Stromal cell of bone marrow (primary cell): ENCODE data around the gene ANKRD36B.
"Not testable (repeated sequence)": the region's sequence is repeated elsewhere in the genome, so short reads cannot be mapped to it uniquely, and the experiment has no call there.

Experiments used
- DNase-seq: peaks from one replicate; pipeline ENCODE4 v3.0.0-alpha.2; 2012; ENCODE audit warnings: low read depth

Gene ANKRD36B

GRCh38 chr2:97549058-97549457 lies 40.6 kb downstream of the ANKRD36B start:
- not testable (repeated sequence) for DNase-seq

DNA sequence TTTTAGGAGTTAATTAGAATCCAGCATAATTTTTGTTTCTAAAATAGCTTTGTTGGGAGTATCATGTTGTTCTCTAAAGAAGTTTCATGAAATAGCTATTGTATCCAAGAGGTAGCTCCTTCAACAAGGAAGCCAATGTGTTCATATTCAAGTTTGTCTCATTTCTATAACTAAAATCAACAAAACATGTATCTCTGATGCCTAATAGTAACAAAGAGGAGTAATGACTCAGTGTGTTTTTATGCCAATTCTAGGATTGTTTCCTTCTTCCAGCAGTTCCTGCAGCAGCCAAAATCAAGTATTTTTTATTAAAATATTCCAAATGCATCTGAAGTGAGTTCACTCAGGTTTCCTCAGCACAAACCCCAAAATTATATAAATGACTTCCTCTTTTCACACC lies 41.1 kb downstream of the ANKRD36B start:
- not testable (repeated sequence) for DNase-seq

- no peak for DNase-seq
These were observed 43.0 kb downstream of the ANKRD36B start for GRCh38 chr2:97546711-97547110.

GRCh38 chr2:97544911-97545310 lies 44.8 kb downstream of the ANKRD36B start:
- DNase-seq: not testable (repeated sequence)

DNA sequence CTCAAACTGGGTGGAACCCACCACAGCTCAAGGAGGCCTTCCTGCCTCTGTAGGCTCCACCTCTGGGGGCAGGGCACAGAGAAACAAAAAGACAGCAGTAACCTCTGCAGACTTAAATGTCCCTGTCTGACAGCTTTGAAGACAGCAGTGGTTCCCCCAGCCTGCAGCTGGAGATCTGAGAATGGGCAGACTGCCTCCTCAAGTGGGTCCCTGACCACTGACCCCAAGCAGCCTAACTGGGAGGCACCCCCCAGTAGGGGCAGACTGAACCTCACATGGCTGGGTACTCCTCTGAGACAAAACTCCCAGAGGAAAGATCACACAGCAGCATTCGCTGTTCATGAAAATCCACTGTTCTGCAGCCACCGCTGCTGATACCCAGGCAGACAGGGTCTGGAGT lies 63.8 kb downstream of the ANKRD36B start:
- DNase-seq: not testable (repeated sequence)

DNA sequence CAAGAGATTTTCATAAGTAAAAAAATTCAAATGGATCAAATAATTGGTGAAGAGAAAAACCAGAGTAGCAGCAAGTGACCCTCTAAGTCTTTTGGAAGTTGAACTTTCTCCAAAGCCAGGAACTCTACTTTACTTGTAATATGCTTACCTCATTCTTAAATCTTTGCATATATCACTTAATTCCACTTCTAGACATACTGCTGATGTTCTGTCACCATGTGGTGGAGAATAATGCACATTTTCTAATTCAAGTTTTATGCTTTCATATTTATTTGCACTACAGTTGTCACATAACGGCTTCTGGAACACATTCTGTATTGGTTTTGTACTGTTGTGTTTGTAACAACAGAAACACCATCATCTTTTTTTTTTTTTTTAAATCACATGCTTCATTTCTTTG lies 65.9 kb downstream of the ANKRD36B start:
- DNase-seq: not testable (repeated sequence)

GRCh38 chr2:97522916-97523555 lies 66.6 kb downstream of the ANKRD36B start:
- DNase-seq: not testable (repeated sequence)

DNA sequence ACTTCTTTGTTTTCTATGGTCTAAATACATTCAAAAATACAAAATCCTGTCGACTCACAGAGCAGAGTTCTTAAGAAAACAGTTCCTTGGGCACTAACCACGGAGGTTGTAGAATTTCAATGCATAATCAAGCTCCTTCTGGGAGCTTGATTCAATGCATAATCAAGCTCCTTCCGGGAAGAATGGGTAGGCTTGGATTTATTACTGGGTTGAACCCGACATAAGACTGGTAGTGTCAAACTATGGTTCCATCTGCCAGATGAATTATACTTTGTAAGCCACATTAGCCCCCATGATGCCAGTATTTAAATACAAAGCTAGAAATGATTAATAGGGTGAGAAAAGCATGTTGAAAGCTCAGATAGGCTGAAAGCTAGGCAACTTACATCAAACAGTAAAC lies 94.0 kb downstream of the ANKRD36B start:
- DNase-seq: not testable (repeated sequence)

DNA sequence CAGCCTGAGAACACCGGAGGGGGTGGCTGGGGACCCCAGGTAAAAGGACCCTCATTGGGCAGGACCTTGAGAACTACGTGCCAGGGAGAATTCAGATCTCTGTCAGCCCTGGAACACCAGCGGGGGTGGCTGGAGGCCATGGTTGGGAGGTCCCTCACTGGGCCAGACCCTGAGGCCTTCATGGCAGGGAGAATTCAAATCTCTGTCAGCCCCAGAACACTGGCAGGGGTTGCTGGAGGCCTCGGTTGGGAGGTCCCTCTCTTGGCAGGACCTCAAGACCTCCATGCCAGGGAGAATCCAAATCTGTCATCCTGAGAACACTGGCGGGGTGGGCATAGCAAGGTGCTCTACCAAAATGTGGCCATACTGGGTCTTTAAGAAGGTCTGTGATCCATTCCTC lies 99.5 kb downstream of the ANKRD36B start:
- DNase-seq: not testable (repeated sequence)
